8988T (cell line): Measurements from ENCODE around the gene LETM1.

Source experiments
- DNase-seq: peaks from one replicate; pipeline ENCODE4 v3.0.0; 2011

The LETM1 gene

DNA sequence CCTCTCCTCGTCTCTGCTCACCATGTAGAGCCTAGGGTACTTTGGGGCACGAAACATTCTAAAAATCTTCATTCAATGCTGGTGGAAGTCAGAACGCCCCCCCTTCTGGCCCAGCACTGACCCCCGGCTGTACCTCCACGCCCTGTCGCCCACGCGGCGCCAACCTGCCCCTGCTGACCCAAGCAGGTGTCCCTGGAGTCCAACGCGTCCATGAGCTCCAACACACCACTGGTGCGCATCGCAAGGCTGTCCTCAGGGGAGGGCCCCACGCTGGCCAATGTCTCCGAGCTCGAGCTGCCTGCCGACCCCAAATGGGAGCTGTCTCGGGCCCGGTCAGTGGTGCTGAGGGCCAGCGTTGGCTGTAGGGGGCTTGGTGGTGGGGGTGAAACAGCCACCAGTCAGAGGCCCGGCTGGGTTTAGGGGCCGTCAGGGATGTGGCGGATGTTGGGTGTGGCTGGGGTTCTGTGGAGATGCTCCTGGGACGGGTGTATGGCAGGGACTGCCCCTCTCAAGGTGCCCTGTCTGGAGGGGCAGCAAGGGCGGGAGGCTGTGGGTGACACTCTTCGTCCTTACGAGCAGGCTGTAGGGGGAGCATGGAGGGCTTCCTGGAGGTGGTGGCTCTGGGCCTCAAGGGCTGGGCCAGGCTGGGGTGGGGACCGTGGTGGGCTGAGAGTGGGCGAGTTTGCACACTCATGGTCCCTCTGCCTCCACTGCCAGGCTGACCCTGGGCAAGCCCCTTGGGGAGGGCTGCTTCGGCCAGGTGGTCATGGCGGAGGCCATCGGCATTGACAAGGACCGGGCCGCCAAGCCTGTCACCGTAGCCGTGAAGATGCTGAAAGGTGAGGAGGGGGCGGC, 51.1 kb downstream of the LETM1 start:
- no peak for DNase-seq

DNA sequence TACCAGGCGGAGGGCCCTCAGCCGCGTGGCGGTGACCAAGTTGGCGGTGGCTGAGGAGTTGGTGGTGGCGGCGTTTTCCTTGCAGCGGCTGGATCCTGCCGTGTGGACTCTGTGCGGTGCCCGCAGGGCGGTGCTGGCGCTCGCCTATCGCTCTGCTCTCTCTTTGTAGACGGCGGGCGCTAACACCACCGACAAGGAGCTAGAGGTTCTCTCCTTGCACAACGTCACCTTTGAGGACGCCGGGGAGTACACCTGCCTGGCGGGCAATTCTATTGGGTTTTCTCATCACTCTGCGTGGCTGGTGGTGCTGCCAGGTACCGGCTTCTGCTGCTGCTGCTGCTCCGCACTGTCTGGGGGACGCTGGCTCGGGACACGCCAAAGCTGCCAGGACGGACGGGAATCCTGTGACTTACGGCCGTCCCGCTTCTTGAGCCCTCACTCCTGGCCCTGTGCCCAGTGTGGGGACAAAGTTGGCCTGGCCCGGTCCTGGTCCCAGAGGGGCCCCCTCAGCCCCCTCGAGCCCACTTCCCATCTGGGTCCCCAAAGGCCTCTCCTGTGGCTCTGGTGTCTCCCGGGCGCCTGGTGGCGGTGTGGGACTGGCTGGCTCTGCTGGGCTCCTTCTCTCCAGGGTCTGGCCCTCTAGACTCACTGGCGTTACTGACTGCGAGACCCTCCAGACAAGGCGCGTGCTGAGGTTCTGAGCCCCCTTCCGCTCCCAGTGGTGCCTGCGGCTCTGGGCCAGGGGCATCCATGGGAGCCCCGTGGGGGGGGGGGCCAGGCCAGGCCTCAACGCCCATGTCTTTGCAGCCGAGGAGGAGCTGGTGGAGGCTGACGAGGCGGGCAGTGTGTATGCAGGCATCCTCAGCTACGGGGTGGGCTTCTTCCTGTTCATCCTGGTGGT, 52.2 kb downstream of the LETM1 start:
- no peak for DNase-seq

DNA sequence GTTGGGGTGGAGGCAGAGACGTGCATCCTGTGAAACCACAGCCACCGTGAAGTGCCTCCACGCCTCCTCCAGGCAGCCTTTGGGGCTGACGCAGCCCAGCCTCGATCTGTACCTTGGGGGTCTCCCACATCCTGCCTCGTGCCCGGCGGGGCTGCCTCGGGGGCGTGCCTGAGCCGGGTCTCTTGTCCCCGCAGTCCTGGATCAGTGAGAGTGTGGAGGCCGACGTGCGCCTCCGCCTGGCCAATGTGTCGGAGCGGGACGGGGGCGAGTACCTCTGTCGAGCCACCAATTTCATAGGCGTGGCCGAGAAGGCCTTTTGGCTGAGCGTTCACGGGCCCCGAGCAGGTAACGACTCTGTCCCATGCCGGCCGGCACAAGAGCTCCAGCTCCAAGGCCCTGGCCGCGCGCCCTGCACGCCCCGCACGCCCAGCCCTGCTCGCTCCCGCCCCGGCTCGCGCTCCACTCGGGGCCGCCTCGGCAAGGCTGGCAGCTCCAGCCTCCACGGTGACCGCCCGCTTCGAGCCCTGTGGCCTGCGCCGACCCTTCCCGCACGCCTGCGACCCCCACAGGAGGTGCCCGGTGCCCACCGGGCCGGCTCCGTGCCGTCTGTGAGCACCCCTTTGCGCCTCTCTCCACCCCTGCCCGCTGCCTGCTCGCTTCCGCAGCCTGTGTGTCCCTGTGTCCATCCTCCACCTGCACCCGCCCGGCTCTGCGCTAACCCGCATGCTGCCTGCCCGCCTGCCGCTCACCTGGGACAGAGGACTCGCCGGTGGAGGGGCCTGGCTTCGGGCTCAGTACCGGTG, 53.0 kb downstream of the LETM1 start:
- no peak for DNase-seq

DNA sequence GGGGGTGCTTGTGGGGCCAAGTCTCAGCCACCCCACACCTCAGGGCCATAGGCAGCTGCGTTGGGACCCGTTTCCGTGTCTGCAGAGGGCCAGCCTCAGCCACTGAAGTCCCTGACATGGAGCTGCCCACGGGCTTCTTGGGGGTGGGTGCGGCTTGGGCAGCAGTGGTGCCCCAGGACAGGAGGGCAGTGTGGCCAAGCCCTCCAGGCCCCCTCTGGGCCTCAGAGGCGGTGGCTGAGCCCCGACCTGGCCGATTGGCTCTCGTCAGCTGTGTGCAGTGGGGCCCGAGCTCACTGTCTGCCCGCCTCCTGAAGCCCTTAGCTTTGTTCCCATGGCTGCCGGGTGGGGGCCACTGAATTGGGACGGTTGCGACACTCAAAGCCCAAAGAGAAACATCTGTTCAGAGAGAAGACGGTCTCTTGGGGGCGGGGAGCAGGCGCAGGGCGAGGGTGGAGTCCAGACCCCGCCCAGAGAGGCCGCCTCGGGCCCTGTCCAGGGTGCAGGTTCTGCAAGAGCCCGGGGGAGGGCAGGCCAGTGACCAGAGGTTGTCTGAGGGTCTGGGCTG, 53.7 kb downstream of the LETM1 start:
- no peak for DNase-seq

DNA sequence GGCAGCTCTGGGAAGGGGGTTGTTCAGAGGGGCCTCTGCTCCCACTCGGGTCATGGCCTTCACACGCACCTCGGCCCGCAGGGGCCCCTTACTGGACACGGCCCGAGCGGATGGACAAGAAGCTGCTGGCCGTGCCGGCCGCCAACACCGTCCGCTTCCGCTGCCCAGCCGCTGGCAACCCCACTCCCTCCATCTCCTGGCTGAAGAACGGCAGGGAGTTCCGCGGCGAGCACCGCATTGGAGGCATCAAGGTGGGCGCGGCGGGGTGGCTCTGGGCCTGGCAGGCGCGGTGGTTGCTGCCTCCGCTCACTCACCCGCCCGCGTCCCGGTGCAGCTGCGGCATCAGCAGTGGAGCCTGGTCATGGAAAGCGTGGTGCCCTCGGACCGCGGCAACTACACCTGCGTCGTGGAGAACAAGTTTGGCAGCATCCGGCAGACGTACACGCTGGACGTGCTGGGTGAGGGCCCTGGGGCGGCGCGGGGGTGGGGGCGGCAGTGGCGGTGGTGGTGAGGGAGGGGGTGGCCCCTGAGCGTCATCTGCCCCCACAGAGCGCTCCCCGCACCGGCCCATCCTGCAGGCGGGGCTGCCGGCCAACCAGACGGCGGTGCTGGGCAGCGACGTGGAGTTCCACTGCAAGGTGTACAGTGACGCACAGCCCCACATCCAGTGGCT, 54.5 kb downstream of the LETM1 start:
- DNase-seq: no peak

DNA sequence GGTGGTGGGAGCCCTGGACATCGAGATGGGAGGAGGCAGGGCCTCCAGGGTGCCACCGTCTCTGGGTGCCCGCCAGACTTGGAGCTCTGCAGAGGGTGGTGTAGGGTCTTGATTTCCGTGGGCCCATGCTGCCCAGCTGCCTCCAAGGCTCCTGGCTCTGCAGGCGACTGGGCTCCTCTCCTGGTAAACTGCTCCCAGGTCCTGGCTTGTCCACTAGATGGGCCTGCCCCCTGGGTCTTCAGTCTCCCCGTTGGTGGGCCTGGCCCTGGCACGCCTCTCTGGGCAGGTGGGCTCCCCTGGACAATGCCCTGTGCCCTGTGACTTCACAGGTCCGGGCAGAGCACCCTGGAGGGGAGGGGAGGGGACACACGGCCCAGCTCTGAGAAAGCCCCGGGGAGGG, 55.2 kb downstream of the LETM1 start:
- no peak for DNase-seq

GRCh38 chr4:1799387-1800375, 56.3 kb downstream of the LETM1 start:
- DNase-seq: no peak

- DNase-seq: no peak
Observed at GRCh38 chr4:1798580-1799386, 57.2 kb downstream of the LETM1 start.

GRCh38 chr4:1797861-1798579, 57.9 kb downstream of the LETM1 start:
- DNase-seq: no peak

GRCh38 chr4:1797298-1797860, 58.6 kb downstream of the LETM1 start:
- no peak for DNase-seq

GRCh38 chr4:1796486-1797204, 59.3 kb downstream of the LETM1 start:
- no peak for DNase-seq

DNA sequence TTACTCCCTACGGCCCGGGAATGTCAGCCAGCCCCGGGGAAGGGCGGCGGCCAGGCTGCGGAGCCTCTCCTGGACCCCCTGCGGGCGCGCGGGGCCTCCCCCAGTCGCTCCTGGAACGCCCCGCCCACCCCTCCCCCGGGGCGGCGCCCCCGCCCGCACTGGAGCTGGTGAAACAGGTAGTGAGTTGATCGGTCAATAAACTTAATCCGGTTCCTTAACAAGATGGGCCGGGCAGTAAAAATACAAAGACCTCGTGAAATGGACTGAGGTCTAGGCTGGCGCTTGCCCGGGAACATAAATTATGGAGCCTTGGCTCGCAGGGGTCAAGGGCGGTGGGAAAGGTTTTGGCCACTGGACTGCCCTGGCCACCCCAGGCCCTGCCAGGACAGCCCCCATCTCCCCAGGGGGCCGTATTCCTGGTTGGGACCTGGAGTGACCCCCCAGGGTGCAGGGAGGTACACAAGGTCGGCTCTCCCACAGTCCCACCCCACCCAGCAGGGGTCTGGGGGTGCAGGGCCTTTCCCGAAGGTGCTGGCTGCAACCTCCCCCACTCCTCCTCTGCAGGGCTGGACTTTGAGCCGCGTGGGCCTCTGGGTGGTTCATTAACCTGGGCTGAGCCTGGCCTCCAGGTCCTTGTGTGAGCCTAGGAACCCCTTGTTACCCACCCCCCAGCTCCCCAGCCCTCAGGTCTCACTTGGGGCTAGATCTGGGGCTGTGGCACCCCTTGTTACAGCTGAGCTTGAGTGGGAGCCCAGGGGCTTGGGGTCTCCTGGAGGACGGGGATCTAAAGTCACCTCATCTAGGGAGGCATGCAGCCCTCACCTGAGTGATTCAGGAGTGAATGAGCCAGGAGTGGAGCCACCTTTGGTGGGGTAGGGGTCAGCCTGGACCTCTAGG, 60.4 kb downstream of the LETM1 start:
- no peak for DNase-seq

- DNase-seq: no peak
Observed at GRCh38 chr4:1794809-1795298, 61.1 kb downstream of the LETM1 start.

GRCh38 chr4:1793940-1794808, 61.8 kb downstream of the LETM1 start:
- no peak for DNase-seq

DNA sequence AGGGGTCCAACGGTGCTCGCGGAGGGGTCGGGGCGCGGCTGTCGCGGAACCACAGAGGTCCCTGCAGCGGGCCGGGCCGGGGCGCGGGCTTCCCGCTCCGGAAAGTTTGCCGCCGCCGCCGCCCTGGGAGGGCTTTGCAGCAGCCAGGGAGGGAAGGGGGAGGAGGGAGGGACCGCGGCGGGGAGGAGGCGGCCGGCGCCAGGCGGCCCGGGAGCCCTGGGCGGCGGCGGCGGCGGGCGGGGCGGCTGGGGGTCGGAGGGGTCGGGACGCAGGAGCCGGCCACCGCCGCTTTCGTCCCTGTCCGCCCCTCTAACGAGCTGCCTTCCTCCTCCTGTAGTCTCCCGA, 62.5 kb downstream of the LETM1 start:
- DNase-seq: peak; percentile 91
